WTC11 (cell line): ENCODE data around the gene SMARCB1. TPM values are rescaled to one million over a fixed set of nuclear protein-coding genes. Genes with fewer than 3 reads are reported as not detected.

Experiments used
- ATAC-seq: fragments of 200-7000 bp; cut with Tn5 transposase; 2 replicates; pipeline ENCODE4 v1.10.0; 2021; ENCODE audit warnings: mild to moderate bottlenecking, moderate library complexity
- CTCF ChIA-PET: fragments of 300-600 bp; sonication (Branson Sonifier 250); formaldehyde crosslinking; loops from one replicate; lab custom pipeline; 2021; ENCODE audit warnings: antibody characterized with exemption; lab: Charles Lee
- POLR2A ChIA-PET: fragments of 350-600 bp; sonication (Branson Sonifier 250); formaldehyde crosslinking; loops from one replicate; lab custom pipeline; 2021; ENCODE audit warnings: antibody characterized with exemption; lab: Charles Lee
- DNase-seq: peaks from one replicate; pipeline ENCODE4 v3.0.0; 2021; ENCODE audit warnings: low spot score
- H3K27ac Mint-ChIP-seq: 2 replicates; pipeline ENCODE4 v1.8.0; 2021; ENCODE audit warnings: mixed read lengths
- H3K27me3 Mint-ChIP-seq: 2 replicates; pipeline ENCODE4 v1.8.0; 2021; ENCODE audit warnings: low read depth, mild to moderate bottlenecking, moderate library complexity, mixed read lengths
- H3K36me3 Mint-ChIP-seq: 2 replicates; pipeline ENCODE4 v1.8.0; 2021; ENCODE audit warnings: mixed read lengths
- H3K4me1 Mint-ChIP-seq: 2 replicates; pipeline ENCODE4 v1.8.0; 2022; ENCODE audit warnings: mixed read lengths
- H3K4me3 Mint-ChIP-seq: 2 replicates; pipeline ENCODE4 v1.8.0; 2021; ENCODE audit warnings: mild to moderate bottlenecking, moderate library complexity, mixed read lengths
- H3K9me3 Mint-ChIP-seq: 2 replicates; pipeline ENCODE4 v1.8.0; 2021; ENCODE audit warnings: mixed read lengths
- AFF4 ChIP-seq: sonication (generic); formaldehyde crosslinking; IDR thresholded peaks from 2 replicates; pipeline ENCODE4 v1.8.1; 2023; ENCODE audit warnings: mild to moderate bottlenecking, missing genetic modification reagents, borderline replicate concordance
- ARID4B ChIP-seq: sonication (generic); formaldehyde crosslinking; IDR thresholded peaks from 2 replicates; pipeline ENCODE4 v1.8.0; 2023; ENCODE audit warnings: missing genetic modification reagents, mild to moderate bottlenecking, borderline replicate concordance
- HMGXB4 ChIP-seq: sonication (generic); formaldehyde crosslinking; IDR thresholded peaks from 2 replicates; pipeline ENCODE4 v1.8.1; 2023; ENCODE audit warnings: mild to moderate bottlenecking, moderate library complexity, missing genetic modification reagents
- NFYB ChIP-seq: sonication (generic); formaldehyde crosslinking; conservative IDR thresholded peaks from 2 replicates; pipeline ENCODE4 v1.8.0; 2022; ENCODE audit warnings: low read depth, missing genetic modification reagents
- NR1H2 ChIP-seq: sonication (generic); formaldehyde crosslinking; IDR thresholded peaks from 2 replicates; pipeline ENCODE4 v1.9.0; 2021; ENCODE audit warnings: mild to moderate bottlenecking, moderate library complexity, missing genetic modification reagents
- SMAD3 ChIP-seq: sonication (generic); formaldehyde crosslinking; IDR thresholded peaks from 2 replicates; pipeline ENCODE4 v1.8.0; 2022; ENCODE audit warnings: missing genetic modification reagents, mild to moderate bottlenecking, borderline replicate concordance
- SMAD4 ChIP-seq: sonication (generic); formaldehyde crosslinking; IDR thresholded peaks from 2 replicates; pipeline ENCODE4 v1.8.0; 2022; ENCODE audit warnings: mild to moderate bottlenecking, missing genetic modification reagents
- SOX15 ChIP-seq: fragments of 250-450 bp; sonication (Bioruptor Pico); IDR thresholded peaks from 2 replicates; pipeline ENCODE4 v1.9.0; 2021; ENCODE audit warnings: mild to moderate bottlenecking
- ZNF671 ChIP-seq: fragments of 250-450 bp; sonication (Bioruptor Pico); IDR thresholded peaks from 2 replicates; pipeline ENCODE4 v1.8.0; 2021; ENCODE audit warnings: mild to moderate bottlenecking
- total RNA-seq: library from RNA; stranded (reverse); gene quantifications from 3 replicates; pipeline ENCODE4 v1.2.3, GENCODE V29; 2021
- TF ChIP-seq, protein P1 (sequence below): sonication (generic); formaldehyde crosslinking; IDR thresholded peaks from 2 replicates; pipeline ENCODE4 v1.8.0; 2023; ENCODE audit warnings: missing genetic modification reagents
- TF ChIP-seq, protein P2 (sequence below): fragments of 250-450 bp; sonication (Bioruptor Pico); IDR thresholded peaks from 2 replicates; pipeline ENCODE4 v1.9.0; 2021; ENCODE audit warnings: mild to moderate bottlenecking, borderline replicate concordance
- TF ChIP-seq, protein P3 (sequence below): sonication (generic); formaldehyde crosslinking; IDR thresholded peaks from 2 replicates; pipeline ENCODE4 v1.8.1; 2023; ENCODE audit warnings: mild to moderate bottlenecking, missing genetic modification reagents

The SMARCB1 gene
- total RNA-seq, 1 experiment from 2014 or later = 135 TPM

- TF ChIP-seq ARID4B = no peak
- TF ChIP-seq, protein P1, sequence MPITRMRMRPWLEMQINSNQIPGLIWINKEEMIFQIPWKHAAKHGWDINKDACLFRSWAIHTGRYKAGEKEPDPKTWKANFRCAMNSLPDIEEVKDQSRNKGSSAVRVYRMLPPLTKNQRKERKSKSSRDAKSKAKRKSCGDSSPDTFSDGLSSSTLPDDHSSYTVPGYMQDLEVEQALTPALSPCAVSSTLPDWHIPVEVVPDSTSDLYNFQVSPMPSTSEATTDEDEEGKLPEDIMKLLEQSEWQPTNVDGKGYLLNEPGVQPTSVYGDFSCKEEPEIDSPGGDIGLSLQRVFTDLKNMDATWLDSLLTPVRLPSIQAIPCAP (CRISPR knock-in tag) = no peak
- TF ChIP-seq SOX15 (CRISPR knock-in tag) = no peak
- no peak for TF ChIP-seq NFYB (CRISPR knock-in tag)
- no peak for TF ChIP-seq ZNF671
- no peak for TF ChIP-seq SMAD4 (CRISPR knock-in tag)
- TF ChIP-seq, protein P2, sequence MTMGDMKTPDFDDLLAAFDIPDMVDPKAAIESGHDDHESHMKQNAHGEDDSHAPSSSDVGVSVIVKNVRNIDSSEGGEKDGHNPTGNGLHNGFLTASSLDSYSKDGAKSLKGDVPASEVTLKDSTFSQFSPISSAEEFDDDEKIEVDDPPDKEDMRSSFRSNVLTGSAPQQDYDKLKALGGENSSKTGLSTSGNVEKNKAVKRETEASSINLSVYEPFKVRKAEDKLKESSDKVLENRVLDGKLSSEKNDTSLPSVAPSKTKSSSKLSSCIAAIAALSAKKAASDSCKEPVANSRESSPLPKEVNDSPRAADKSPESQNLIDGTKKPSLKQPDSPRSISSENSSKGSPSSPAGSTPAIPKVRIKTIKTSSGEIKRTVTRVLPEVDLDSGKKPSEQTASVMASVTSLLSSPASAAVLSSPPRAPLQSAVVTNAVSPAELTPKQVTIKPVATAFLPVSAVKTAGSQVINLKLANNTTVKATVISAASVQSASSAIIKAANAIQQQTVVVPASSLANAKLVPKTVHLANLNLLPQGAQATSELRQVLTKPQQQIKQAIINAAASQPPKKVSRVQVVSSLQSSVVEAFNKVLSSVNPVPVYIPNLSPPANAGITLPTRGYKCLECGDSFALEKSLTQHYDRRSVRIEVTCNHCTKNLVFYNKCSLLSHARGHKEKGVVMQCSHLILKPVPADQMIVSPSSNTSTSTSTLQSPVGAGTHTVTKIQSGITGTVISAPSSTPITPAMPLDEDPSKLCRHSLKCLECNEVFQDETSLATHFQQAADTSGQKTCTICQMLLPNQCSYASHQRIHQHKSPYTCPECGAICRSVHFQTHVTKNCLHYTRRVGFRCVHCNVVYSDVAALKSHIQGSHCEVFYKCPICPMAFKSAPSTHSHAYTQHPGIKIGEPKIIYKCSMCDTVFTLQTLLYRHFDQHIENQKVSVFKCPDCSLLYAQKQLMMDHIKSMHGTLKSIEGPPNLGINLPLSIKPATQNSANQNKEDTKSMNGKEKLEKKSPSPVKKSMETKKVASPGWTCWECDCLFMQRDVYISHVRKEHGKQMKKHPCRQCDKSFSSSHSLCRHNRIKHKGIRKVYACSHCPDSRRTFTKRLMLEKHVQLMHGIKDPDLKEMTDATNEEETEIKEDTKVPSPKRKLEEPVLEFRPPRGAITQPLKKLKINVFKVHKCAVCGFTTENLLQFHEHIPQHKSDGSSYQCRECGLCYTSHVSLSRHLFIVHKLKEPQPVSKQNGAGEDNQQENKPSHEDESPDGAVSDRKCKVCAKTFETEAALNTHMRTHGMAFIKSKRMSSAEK (CRISPR knock-in tag) = no peak
- TF ChIP-seq, protein P3, sequence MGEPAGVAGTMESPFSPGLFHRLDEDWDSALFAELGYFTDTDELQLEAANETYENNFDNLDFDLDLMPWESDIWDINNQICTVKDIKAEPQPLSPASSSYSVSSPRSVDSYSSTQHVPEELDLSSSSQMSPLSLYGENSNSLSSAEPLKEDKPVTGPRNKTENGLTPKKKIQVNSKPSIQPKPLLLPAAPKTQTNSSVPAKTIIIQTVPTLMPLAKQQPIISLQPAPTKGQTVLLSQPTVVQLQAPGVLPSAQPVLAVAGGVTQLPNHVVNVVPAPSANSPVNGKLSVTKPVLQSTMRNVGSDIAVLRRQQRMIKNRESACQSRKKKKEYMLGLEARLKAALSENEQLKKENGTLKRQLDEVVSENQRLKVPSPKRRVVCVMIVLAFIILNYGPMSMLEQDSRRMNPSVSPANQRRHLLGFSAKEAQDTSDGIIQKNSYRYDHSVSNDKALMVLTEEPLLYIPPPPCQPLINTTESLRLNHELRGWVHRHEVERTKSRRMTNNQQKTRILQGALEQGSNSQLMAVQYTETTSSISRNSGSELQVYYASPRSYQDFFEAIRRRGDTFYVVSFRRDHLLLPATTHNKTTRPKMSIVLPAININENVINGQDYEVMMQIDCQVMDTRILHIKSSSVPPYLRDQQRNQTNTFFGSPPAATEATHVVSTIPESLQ (CRISPR knock-in tag) = no peak
Observed at GRCh38 chr22:23816156-23816976, 29.6 kb downstream of the SMARCB1 start (continued).

DNA sequence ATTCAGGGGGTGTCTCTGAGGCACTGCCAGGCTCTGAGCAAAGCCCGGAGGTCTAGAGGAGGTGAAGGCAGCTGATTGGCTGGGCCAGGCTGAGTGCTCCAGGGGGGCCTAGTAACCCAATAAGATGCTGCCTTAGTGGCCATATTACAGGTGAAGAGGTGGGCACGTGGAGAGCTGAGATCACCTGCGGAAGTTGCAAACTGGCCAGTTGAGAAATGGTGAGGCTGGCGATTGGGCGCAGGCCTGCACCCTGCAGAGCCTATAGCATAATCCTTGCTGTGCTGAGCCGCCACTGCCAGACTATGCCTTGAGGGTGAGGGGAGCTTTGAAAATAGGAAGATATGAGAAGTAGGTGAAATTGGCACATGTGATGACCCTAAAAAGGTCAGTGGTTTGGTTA lies 30.4 kb downstream of the SMARCB1 start:
- no peak overlapping the region for H3K4me3 Mint-ChIP-seq
- ATAC-seq = no peak
- ChIA-PET CTCF (no interaction called here), POLR2A (no interaction called here)
- DNase-seq = no peak
- H3K9me3 Mint-ChIP-seq = no peaks in the 10 kb centered on the region
- H3K27ac Mint-ChIP-seq = no peak overlapping the region
- H3K27me3 Mint-ChIP-seq = no peaks in the 10 kb centered on the region
- 0 out of 2 replicates have a peak, but pooled peaks cover 4% of the 10 kb centered on the region for H3K4me1 Mint-ChIP-seq
- peaks cover 79% of the 10 kb centered on the region for H3K36me3 Mint-ChIP-seq
- no peak for TF ChIP-seq AFF4 (CRISPR knock-in tag)
- no peak for TF ChIP-seq SMAD3 (CRISPR knock-in tag)
- TF ChIP-seq, protein P3 (CRISPR knock-in tag) = no peak
- no peak for TF ChIP-seq HMGXB4 (CRISPR knock-in tag)
- no peak for TF ChIP-seq NR1H2
